Forelimb muscle (tissue), 1 donor: ENCODE results near the gene SNX17. TPM values are rescaled to one million over a fixed set of nuclear protein-coding genes. Genes with fewer than 3 reads are reported as not detected.
"Not testable (repeated sequence)": the region's sequence is repeated elsewhere in the genome, so short reads cannot be mapped to it uniquely, and the experiment has no call there.

Experiments used
- DNase-seq: peaks from one replicate; pipeline ENCODE4 v3.0.0-alpha.2; 2013; ENCODE audit warnings: low read depth
- polyA plus RNA-seq: library from polyadenylated mRNA; unstranded; fragments of 120-200 nt; gene quantifications from one replicate; pipeline ENCODE4 v1.2.1, GENCODE V29; 2013; ENCODE audit not compliant: insufficient read length

SNX17 gene
- polyA plus RNA-seq, 1 donor, result 71.2 TPM

DNA sequence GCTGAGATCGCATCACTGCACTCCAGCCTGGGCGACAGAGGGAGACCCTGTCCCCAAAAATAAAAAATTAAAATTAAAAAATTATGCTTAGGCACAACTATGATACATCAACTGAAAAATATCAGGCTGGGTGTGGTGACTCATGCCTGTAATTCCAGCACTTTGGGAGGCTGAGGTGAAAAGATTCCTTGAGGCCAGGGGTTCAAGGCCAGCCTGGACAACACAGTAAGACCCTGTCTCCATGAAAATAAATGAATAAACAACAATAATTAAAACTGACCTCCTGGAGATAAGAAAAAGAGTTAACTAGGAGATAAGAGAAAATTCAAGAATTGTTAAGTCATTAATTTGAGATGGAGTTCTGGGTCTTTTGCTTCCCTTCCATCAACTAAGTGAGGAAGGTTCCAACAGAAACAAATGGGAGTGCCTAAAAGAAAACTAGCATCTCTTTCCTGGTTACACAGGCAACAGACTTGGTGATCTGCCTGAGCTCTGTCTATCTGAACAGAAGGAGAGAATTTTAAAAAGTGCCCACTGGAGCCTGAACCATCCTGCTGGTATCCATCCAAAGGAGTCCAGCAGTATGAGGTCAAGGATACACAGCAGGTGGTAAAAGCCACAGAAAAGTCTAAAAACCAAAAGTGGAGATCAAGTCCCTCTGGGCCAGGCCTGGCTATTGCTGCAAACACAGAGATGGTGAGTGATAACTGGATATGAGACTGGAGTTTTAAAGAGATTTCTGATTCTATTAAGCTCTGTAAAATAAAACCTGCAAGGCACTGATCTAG, 30.1 kb downstream of the SNX17 start:
- no peak for DNase-seq

DNA sequence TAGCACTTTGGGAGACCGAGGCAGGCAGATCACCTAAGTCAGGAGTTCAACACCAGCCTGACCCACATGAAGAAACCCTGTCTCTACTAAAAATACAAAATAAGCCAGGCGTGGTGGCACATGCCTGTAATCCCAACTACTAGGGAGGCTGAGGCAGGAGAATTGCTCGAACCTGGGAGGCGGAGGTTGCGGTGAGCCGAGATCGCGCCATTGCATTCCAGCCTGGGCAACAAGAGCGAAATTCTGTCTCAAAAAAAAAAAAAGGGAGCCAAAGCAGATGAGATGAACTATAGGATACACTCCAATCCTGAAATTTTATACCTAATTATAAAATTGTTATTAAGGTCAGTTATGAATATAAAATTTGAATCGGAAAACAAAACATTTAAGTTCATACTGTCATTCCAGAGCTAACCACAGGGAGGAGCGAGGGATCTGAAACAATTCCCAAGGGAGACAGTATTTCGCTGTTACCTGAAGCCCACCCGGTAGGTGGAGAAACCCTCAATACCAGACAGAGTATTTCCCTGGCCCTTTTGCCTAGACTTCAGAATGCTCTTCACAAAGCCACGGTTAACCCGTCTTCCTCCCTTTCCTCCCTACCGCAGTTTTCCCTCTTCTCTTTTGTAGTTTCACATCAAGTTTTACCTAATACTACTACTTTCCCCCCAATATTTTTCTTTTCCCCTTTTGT, 37.5 kb downstream of the SNX17 start:
- no peak for DNase-seq

- no peak for DNase-seq
Measured at GRCh38 chr2:27408601-27409320, 38.3 kb downstream of the SNX17 start.

DNA sequence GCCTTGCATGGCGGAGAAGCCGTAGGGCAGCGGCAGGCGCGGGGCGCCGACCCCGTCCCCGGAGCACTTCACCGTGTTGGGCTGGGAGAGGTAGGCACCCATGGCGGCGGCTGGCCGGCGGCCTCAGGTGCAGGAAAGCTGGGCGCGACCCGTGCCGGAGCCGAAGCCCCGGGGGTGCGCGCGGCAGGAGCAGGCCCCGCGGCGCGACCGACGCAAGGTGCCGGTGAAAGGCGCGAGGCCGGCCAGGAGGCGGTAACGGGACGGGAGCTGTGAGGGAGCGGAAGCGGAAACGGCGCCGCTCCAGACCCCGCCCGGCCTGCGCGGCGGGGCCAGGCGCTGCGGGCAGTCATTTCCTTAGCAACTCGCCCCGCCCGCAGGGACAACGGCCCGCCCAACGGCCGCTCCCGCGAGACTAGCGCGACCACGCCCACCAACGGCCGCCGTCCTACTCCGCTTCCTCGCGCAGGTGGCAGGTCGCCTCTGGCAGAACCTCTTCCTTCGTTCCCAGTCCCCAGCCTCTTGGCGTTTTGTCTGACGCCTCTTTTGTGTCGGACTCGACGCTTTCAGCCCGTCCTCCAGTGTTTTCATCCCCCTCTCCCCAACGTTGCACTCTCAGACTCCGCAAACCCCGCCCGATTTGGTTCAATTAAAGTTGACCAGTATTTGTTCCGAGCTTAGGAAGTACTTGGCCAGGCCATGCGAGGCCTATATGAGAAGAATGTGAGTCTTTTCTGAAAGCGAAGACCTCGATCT, 39.1 kb downstream of the SNX17 start, which contains the start of gene PPM1G:
Gene PPM1G (minus strand): TSS at position 271 of the 753 bp plus-strand sequence. CDS start 169 bp downstream, at position 102.
- DNase-seq, result peak; percentile 80

DNA sequence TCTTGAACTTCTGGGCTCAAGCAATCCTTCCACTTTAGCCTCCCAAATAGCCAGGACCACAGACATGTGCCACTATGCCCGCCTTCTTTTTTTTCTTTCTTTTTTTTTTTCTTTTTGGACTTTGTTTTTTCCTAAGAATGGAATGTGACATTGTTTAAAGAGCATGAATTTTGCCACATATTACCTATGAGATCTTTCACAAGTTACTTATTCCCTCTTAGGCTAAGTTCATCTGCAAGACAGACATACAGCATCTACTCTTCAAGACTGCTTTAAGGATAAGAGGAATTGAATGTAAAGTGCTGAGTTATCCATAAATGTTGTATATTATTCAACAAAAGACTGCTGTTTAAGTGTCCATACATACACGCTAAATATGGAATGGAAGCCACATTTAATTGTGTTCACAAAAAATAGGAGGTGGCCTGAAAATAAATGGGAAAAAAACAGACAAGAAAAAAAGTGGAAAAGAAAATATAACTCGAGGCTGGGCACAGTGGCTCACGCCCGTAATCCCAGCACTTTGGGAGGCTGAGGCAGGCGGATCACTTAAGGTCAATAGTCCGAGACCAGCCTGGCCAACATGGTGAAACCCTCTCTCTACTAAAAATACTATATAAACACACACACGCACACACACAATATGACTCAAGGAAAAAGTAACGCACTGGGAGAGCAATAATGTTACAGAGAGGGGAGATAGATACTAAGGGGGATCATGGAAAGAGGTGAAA, 42.2 kb downstream of the SNX17 start:
- DNase-seq, result no peak

- DNase-seq, result no peak
Measured at GRCh38 chr2:27416151-27416550, 45.7 kb downstream of the SNX17 start.

- DNase-seq, result no peak
Measured at GRCh38 chr2:27420996-27421395, 50.6 kb downstream of the SNX17 start.

- no peak for DNase-seq
Measured at GRCh38 chr2:27421660-27422250, 51.3 kb downstream of the SNX17 start.

GRCh38 chr2:27422958-27423357, 52.5 kb downstream of the SNX17 start:
- no peak for DNase-seq

GRCh38 chr2:27425039-27425438, 54.6 kb downstream of the SNX17 start:
- not testable (repeated sequence) for DNase-seq

Other genes with a start within 250 kb of the SNX17 start
- gene ABHD1, start 246.8 kb upstream of the SNX17 start, polyA plus RNA-seq, result 0.49 TPM
- gene PREB, start 236.0 kb upstream of the SNX17 start, polyA plus RNA-seq, result 35.4 TPM
- not detected for gene PRR30, start 231.2 kb upstream of the SNX17 start, polyA plus RNA-seq
- 0.49 TPM for gene TCF23, start 221.6 kb upstream of the SNX17 start, polyA plus RNA-seq
- 85.3 TPM for gene ATRAID, start 158.6 kb upstream of the SNX17 start, polyA plus RNA-seq
- gene SLC5A6, start 158.3 kb upstream of the SNX17 start, polyA plus RNA-seq, result 19.3 TPM
- 26.9 TPM for gene CAD, start 153.2 kb upstream of the SNX17 start, polyA plus RNA-seq
- gene SLC30A3, start 107.6 kb upstream of the SNX17 start, polyA plus RNA-seq, result 0.85 TPM
- gene DNAJC5G, start 95.2 kb upstream of the SNX17 start, polyA plus RNA-seq, result 0.24 TPM
- 105 TPM for gene TRIM54, start 88.2 kb upstream of the SNX17 start, polyA plus RNA-seq
- gene UCN, start 62.2 kb upstream of the SNX17 start, polyA plus RNA-seq, result 1.9 TPM
- gene MPV17, start 47.5 kb upstream of the SNX17 start, polyA plus RNA-seq, result 44.9 TPM
- gene GTF3C2, start 13.9 kb upstream of the SNX17 start, polyA plus RNA-seq, result 27.0 TPM
- 32.7 TPM for gene EIF2B4, start 278 bp upstream of the SNX17 start, polyA plus RNA-seq
- gene ZNF513, start 10.1 kb downstream of the SNX17 start, polyA plus RNA-seq, result 14.2 TPM
- 53.7 TPM for gene PPM1G, start 39.0 kb downstream of the SNX17 start, polyA plus RNA-seq
- gene NRBP1, start 58.0 kb downstream of the SNX17 start, polyA plus RNA-seq, result 118 TPM
- 1.8 TPM for gene KRTCAP3, start 71.8 kb downstream of the SNX17 start, polyA plus RNA-seq
- 22.5 TPM for gene IFT172, start 119.1 kb downstream of the SNX17 start, polyA plus RNA-seq
- 7.5 TPM for gene FNDC4, start 124.6 kb downstream of the SNX17 start, polyA plus RNA-seq
- not detected for gene GCKR, start 126.2 kb downstream of the SNX17 start, polyA plus RNA-seq
- gene ZNF512, start 212.4 kb downstream of the SNX17 start, polyA plus RNA-seq, result 41.1 TPM